Measurements from ENCODE around the gene ZBTB24. TPM values are rescaled to one million over a fixed set of nuclear protein-coding genes. Genes with fewer than 3 reads are reported as not detected.

Gene ZBTB24
- total RNA-seq, 1 experiment from 2014 or later: 27.3 TPM

GRCh38 chr6:109480993-109481480 lies 2.0 kb downstream of the ZBTB24 start:
- no peak overlapping the region for H2AFZ ChIP-seq (ENCODE audit: low read length)
- TF ChIP-seq CTCF (conservative IDR thresholded peaks at IDR 0.05): no peak
- H3K9ac ChIP-seq (ENCODE audit: extremely low read depth, insufficient read length, low read length): no peak overlapping the region
- no peak overlapping the region for H4K91ac ChIP-seq (ENCODE audit: insufficient read length, low read depth, low read length)
- no peak overlapping the region for H4K5ac ChIP-seq (ENCODE audit: insufficient read length, low read depth, low read length)
- H4K8ac ChIP-seq (replicated peaks; ENCODE audit: insufficient read length, low read depth, low read length): no peak overlapping the region
- peaks cover 61 to 62% of the 10 kb centered on the region in 2 experiments for H3K4me1 Mint-ChIP-seq
- H3K79me2 ChIP-seq (ENCODE audit: insufficient read depth, low read length): peaks cover 31% of the 10 kb centered on the region; the same call in 1 of the 2 replicates
- H3K18ac ChIP-seq (ENCODE audit: insufficient read length, low read depth, low read length): no peak overlapping the region
- no peak overlapping the region for H2BK5ac ChIP-seq (ENCODE audit: insufficient read length, low read length)
- no peaks in the 10 kb centered on the region for H3K9me3 ChIP-seq (ENCODE audit: control insufficient read depth, low read depth, low read length)
- H2BK120ac ChIP-seq (ENCODE audit: low read depth, low read length, poor library complexity, severe bottlenecking): no peak overlapping the region
- no peak overlapping the region for H3K14ac ChIP-seq (ENCODE audit: insufficient read depth, low read length)
- H4K20me1 ChIP-seq (ENCODE audit: control insufficient read depth, insufficient read depth, insufficient read length): no peaks in the 10 kb centered on the region
- DNase-seq: no peak
- H3K23ac ChIP-seq (ENCODE audit: insufficient read length, low read depth, low read length): no peak overlapping the region
- H2BK12ac ChIP-seq (ENCODE audit: insufficient read length, low read depth, low read length): no peak overlapping the region
- H3K27me3 ChIP-seq (ENCODE audit: insufficient read depth, low read length): no peaks in the 10 kb centered on the region
- peaks cover 4% of the 10 kb centered on the region for H3K23me2 ChIP-seq (ENCODE audit: insufficient read length, low read depth, low read length, poor library complexity, severe bottlenecking)
- H3K79me1 ChIP-seq (ENCODE audit: insufficient read depth, low read depth, low read length, poor library complexity, severe bottlenecking): peaks cover 2% of the 10 kb centered on the region
- peak overlapping the region in 1 of 3 experiments; percentile 16; a peak in 2 of 7 replicates for H3K27ac Mint-ChIP-seq
- no peak overlapping the region for H3K27ac ChIP-seq (ENCODE audit: insufficient read length, low read depth, low read length)
- no CpG with 5 or more reads among the region's 7 CpGs for WGBS (ENCODE audit: extremely low coverage, insufficient read length, low lambda C conversion rate)
- peaks cover 3% of the 10 kb centered on the region; the same call in 1 of the 2 replicates for H3K27me3 Mint-ChIP-seq (ENCODE audit: low read depth)
- H3K4me2 ChIP-seq (ENCODE audit: insufficient read depth, insufficient read length, low read length): peak overlapping the region; percentile 48
- H3K4me1 ChIP-seq (ENCODE audit: insufficient read depth, low read length): peaks cover 13% of the 10 kb centered on the region; the same call in 1 of the 2 replicates
- no peak overlapping the region for H2BK20ac ChIP-seq (ENCODE audit: low read depth, low read length, poor library complexity, severe bottlenecking)
- H2BK15ac ChIP-seq (ENCODE audit: low read depth, low read length): no peak overlapping the region
- no peak overlapping the region for H3K4ac ChIP-seq (ENCODE audit: low read depth, low read length)
- H3K4me3 Mint-ChIP-seq: peak overlapping the region; percentile 90 to 93
- H2AK5ac ChIP-seq (ENCODE audit: insufficient read length, low read length): no peak overlapping the region
- peaks cover 18 to 55% (median 48%) of the 10 kb centered on the region in 3 experiments for H3K36me3 Mint-ChIP-seq (ENCODE audit: insufficient read depth in 1 of 3, low read depth in 3 of 3)
- H3K56ac ChIP-seq (ENCODE audit: insufficient read length, low read depth, low read length): no peak overlapping the region
- no peaks in the 10 kb centered on the region for H3K9me3 Mint-ChIP-seq
- H3T11ph ChIP-seq (ENCODE audit: low read length): no peak overlapping the region

Measured in H9 (cell line).